Motor neuron (in vitro differentiated cells): Measurements from ENCODE around the gene SLC25A26. TPM values are rescaled to one million over a fixed set of nuclear protein-coding genes. Genes with fewer than 3 reads are reported as not detected.

ENCODE experiments used
- ATAC-seq, 8 experiments: fragments of 200-7000 bp; cut with Tn5 transposase; replicated peaks in 6 of 8; 2 replicates each; pipeline ENCODE4 v1.8.0; 2021; ENCODE audit warnings: mild to moderate bottlenecking in 8 of 8, moderate library complexity in 8 of 8
- H3K27ac ChIP-seq, 2 donors: fragments of 250-450 bp; sonication (Bioruptor Pico); 2 replicates each; pipeline ENCODE4 v1.9.0; 2021; ENCODE audit warnings: antibody characterized with exemption in 2 of 2, mild to moderate bottlenecking in 2 of 2, moderate library complexity in 1 of 2
- H3K4me1 ChIP-seq, 2 donors: fragments of 250-450 bp; sonication (Bioruptor Pico); replicated peaks in 1 of 2; 2 replicates each; pipeline ENCODE4 v1.6.1; 2021; ENCODE audit warnings: antibody characterized with exemption in 2 of 2, mild to moderate bottlenecking in 2 of 2, moderate library complexity in 1 of 2
- H3K4me3 ChIP-seq, 5 donors: fragments of 250-450 bp; sonication (Bioruptor Pico); 2 replicates each; pipeline ENCODE4 v1.9.0; 2021; ENCODE audit warnings: antibody characterized with exemption in 5 of 5, mild to moderate bottlenecking in 5 of 5, moderate library complexity in 4 of 5
- WGBS, 10 experiments: fragments of 450-650 bp; shearing (Covaris generic); methylation state at CpG; one replicate each; pipeline ENCODE4 v1.0.0; 2022; 5-methylcytosine and 5-hydroxymethylcytosine counted together
- in situ Hi-C, 9 experiments: fragments of 400-800 bp; cut with MboI; loops; one replicate each; pipeline ENCODE4 v1.15.0; 2021; ENCODE audit warnings: low sequenced_read_pairs in 9 of 9, low pct_unique_long_range_greater_than_20kb in 2 of 9; ENCODE audit not compliant: unreplicated experiment in 9 of 9
- total RNA-seq, 8 experiments: library from RNA; unstranded; fragments of 300-600 nt; gene quantifications; 2 replicates each; pipeline versions ENCODE4 v1.2.3 to v1.2.4, GENCODE V29; 2022

SLC25A26 gene
- total RNA-seq, 8 experiments from 2014 or later, result 13.7 to 26.7 (median 19.4) TPM

DNA sequence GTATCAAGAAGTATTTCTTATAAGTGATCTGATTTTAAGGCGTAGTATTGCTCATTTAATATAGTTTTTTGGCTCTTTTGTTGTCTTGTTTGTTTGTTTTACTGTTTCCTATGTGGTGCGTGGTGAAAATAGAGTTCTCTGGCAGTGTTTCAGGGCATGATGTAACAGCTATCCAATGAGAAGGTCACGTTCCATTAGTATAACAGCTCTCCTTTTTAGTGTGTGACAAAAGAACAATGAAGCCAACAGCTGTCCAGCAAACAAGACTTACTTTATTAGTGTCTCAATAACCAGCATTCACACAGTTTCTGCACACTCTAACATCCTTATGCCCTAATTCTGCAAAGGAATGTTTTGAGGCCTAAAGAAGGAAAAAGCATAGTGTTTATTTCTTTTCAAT is 127.9 kb downstream of the SLC25A26 start:
- WGBS, 10 experiments, result 39 to 100% (median 83%) methylated on average over 1 to 3 of the region's 3 CpGs; no CpG with 5 or more reads in 1 of the 10 experiments
- H3K4me3 ChIP-seq, result no peak overlapping the region
- no peak overlapping the region for H3K27ac ChIP-seq
- peak in 5 of 8 experiments; percentile 41 to 75 (median 49) for ATAC-seq
- H3K4me1 ChIP-seq, result peaks cover 0 to 9% of the 10 kb centered on the region in 2 donors
- in situ Hi-C loops, result no loop called here

DNA sequence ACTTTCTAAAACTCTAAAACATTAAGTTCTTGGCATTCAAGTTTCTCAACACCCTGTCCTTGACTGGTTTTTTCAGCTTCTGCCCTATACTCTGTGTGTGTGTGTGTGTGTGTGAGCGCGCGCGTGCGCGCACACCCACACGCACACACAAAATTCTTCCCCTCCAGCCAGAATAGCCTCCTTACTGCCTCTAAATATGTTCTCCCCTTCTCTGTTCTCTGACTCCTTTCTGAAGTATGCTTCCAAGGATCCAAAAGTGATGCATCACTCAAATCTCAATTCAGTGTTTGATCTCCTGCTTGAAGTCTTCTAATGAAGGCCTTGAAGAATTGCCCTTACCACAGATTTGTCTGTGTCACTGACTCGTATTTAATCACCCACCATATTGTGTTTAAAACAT is 129.8 kb downstream of the SLC25A26 start:
- Histone ChIP-seq H3K4me3 (no peak overlapping the region), H3K4me1 (peaks cover 0 to 14% of the 10 kb centered on the region in 2 donors), H3K27ac (no peak overlapping the region)
- no peak for ATAC-seq
- in situ Hi-C loops, result no loop called here
- 40 to 100% (median 92%) methylated on average over 1 to 8 of the region's 8 CpGs; no CpG with 5 or more reads in 2 of the 10 experiments for WGBS, 10 experiments

DNA sequence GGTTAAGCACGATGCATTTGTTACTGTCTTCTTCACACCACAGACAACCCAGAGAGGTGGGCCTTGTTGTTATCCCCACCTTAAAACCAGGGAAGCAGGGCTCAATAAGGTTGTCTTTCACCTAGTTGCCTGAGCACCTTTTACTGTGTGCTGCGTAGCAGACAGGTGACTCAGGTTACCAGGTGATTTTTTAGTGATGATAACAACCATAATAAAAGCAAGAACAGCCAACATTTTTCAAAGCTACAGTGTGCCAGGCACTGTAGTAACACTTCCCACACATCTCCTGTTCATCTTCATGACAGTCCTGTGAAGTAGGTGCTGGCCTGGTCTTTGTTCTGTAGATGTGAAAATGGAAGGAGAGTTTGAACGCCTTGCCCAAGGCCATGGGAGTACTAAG is 132.2 kb downstream of the SLC25A26 start:
- WGBS, 10 experiments, result 67 to 100% (median 100%) methylated on average over 1 to 2 of the region's 3 CpGs; no CpG with 5 or more reads in 3 of the 10 experiments
- no peak overlapping the region for H3K27ac ChIP-seq
- in situ Hi-C loops, result no loop called here
- H3K4me3 ChIP-seq, result no peak overlapping the region
- peaks cover 0 to 14% of the 10 kb centered on the region in 2 donors for H3K4me1 ChIP-seq
- ATAC-seq, result no peak

DNA sequence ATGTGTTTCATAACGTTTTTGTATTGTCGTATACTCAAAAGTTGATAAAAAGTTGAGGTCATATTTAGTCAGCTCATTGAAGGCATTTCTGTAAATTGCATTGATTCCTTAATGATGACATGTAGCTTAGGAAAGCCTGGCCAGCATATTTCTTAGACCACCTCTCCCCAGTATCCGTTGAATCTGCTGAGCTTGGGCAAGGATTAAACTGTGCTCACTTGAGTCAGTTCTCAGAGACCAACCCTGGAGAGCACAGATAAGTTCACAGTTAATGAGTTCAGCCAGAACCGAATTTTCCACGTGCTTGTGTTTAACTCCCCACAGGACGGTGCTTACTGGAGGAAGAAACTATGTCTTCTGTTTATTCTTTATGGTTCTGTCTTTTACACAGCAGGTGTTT is 132.7 kb downstream of the SLC25A26 start:
- WGBS, 10 experiments, result 40 to 100% (median 80%) methylated on average over 1 to 6 of the region's 6 CpGs
- Histone ChIP-seq H3K27ac (no peak overlapping the region), H3K4me1 (peaks cover 0 to 13% of the 10 kb centered on the region in 2 donors), H3K4me3 (no peak overlapping the region)
- in situ Hi-C loops, result no loop called here
- no peak for ATAC-seq

DNA sequence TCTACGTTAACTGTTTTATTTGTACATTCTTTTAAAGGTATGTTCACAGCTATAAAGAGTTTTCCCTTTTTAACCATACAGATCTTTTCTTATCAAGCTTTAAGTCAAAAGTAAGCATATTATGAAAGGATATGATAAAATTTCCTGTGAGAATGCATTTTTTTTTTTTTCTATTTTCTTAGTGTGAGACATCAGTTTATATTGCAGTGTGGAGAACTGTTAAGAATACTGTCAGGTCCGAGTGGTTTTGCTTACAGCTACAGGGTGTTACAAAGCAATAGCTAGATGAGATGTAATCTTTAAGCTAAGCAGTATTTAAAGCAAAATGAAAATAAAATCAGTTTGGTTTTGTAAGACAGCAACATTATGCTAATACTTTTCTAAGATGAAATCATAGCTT is 133.2 kb downstream of the SLC25A26 start:
- no peak for ATAC-seq
- Histone ChIP-seq H3K27ac (no peak overlapping the region), H3K4me3 (no peak overlapping the region), H3K4me1 (peaks cover 0 to 8% of the 10 kb centered on the region in 2 donors)
- WGBS, 10 experiments, result 80 to 100% (median 93%) methylated on average over 1 to 2 of the region's 2 CpGs; no CpG with 5 or more reads in 1 of the 10 experiments
- in situ Hi-C loops, result no loop called here

DNA sequence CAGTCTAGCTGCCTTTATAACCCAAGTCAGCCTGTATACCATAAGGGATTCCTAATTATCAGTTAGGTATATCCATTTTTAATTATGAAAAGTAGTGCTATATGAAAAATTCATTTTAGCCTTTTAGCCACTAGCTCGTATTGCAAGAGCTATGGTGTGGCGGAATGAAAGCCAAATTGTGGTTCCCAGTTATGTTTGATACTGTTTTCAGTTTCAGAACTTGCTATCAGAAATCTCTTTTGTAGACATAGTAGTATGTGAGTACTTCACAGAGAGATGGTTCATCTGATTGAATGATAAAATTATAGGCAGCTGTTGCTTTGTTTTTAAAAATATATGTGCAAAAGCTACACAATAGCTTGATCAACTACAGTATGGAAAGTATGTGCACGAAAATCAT is 134.6 kb downstream of the SLC25A26 start:
- Histone ChIP-seq H3K27ac (no peak overlapping the region), H3K4me3 (no peak overlapping the region), H3K4me1 (peaks cover 0 to 5% of the 10 kb centered on the region in 2 donors)
- WGBS, 10 experiments, result 55 to 100% (median 94%) methylated on average over 1 to 3 of the region's 3 CpGs; no CpG with 5 or more reads in 1 of the 10 experiments
- ATAC-seq, result no peak
- in situ Hi-C loops, result no loop called here

DNA sequence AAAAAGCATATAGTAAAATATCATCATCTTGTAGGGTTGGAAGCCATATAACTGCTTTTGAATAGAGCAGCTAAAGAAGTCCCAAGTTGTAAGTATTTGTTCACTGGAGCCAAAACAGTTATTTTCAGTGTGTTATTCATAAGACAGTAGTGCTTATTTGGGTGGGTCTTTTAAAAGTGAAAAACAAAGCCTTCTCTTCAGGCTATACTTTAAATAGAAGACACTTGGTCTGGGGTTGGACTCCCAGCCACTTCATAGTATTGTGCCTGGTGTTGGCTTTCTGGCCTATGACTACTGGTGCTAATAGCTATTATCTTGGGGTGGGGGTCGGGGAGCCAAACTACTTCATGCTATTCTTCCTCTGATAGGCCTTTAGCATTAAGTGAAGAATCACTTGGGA is 135.2 kb downstream of the SLC25A26 start:
- 67 to 100% (median 92%) methylated on average over 1 of the region's 1 CpG; no CpG with 5 or more reads in 5 of the 10 experiments for WGBS, 10 experiments
- peak in 1 of 8 experiments; percentile 64 for ATAC-seq
- H3K27ac ChIP-seq, result no peak overlapping the region
- H3K4me3 ChIP-seq, result no peak overlapping the region
- peaks cover 0 to 5% of the 10 kb centered on the region in 2 donors for H3K4me1 ChIP-seq
- in situ Hi-C loops, result no loop called here

DNA sequence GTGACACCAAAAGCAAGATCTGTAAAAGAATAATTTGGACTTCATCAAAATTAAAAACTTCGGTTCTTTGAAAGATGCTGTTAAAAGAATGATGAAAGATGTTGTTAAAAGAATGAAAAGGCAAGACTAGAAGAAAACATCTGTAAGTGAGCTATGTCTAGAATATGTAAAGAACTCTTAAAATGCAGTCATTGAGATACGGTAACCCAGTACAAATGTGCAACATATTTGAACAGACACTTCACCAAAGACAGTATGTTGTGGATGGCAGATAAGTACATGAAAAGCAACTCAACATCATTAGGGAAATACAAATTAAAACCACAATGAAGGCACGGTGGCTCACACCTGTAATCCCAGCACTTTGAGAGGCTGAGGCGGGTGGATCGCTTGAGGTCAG is 140.6 kb downstream of the SLC25A26 start:
- in situ Hi-C loops, result no loop called here
- no peak overlapping the region for H3K27ac ChIP-seq
- no peak for ATAC-seq
- peaks cover 4 to 20% of the 10 kb centered on the region in 2 donors for H3K4me1 ChIP-seq
- H3K4me3 ChIP-seq, result no peak overlapping the region
- WGBS, 10 experiments, result 85 to 100% (median 98%) methylated on average over 1 to 5 of the region's 5 CpGs; no CpG with 5 or more reads in 1 of the 10 experiments

DNA sequence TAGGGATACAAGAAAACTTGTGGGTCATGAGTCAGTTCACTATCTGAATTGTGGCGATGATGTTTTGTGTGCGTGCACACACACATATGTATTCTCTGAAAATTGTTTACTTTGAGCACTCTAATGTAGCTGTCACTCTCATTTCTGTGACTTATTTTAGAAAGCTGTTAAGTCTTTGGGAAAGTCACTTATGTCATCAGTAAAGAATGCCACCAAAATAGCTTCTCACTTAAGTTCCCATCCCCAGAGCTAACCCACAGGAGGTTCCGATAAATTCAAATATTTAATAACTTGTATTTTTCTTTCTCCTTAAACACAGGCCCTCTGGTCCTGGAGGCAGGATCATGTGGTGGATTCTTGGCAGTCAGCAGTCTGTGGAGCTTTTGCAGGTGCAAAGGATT is 141.7 kb downstream of the SLC25A26 start:
- 0 to 100% (median 84%) methylated on average over 1 to 3 of the region's 3 CpGs; no CpG with 5 or more reads in 2 of the 10 experiments for WGBS, 10 experiments
- Histone ChIP-seq H3K27ac (no peak overlapping the region), H3K4me1 (peaks cover 4 to 20% of the 10 kb centered on the region in 2 donors), H3K4me3 (no peak overlapping the region)
- in situ Hi-C loops, result no loop called here
- peak in 4 of 8 experiments; percentile 9 to 87 (median 48) for ATAC-seq

DNA sequence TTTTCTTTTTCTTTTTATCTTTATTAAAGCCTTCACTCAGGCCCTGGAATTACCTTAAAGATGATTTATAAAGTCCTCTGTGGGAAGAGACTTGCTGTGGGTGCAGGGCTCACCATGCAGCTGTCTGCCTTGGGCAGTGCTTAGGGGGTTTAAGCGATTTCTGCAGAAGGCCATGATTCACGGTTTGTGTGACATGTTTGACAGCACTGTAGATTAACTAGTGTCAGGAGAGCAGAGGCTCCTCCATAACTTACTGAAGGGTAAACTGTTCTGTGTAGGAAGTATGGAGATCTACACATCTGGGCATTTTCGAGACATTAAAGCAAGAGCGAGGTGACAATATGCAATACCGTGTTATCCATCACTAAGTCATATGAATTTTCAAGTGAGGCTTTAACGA is 142.3 kb downstream of the SLC25A26 start:
- Histone ChIP-seq H3K27ac (no peak overlapping the region), H3K4me1 (peaks cover 4 to 20% of the 10 kb centered on the region in 2 donors), H3K4me3 (no peak overlapping the region)
- WGBS, 10 experiments, result 14 to 93% (median 51%) methylated on average over 1 to 6 of the region's 6 CpGs; no CpG with 5 or more reads in 1 of the 10 experiments
- in situ Hi-C loops, result no loop called here
- peak in 6 of 8 experiments; percentile 72 to 100 (median 99) for ATAC-seq

DNA sequence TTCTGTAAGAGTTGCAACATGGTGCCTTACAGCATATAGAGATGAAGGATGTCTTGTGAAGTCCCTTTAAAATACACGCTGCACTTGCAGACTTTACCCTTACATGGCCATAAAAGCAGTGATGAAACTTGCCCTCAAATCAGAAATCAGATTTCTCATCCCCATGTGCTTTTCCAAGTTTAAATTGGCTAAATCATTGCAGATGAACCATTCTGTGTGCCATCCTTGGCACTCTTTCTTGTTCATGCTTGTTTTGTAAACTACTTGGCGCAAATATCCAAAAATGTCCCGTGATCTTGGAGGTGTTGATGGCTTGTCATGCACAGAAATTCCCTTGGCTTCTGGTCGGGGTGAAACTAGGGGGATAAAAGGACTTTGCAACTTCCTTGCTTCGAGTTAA is 144.3 kb downstream of the SLC25A26 start:
- WGBS, 10 experiments, result 11 to 100% (median 79%) methylated on average over 1 to 4 of the region's 5 CpGs; no CpG with 5 or more reads in 1 of the 10 experiments
- no peak for ATAC-seq
- no peak overlapping the region for H3K27ac ChIP-seq
- no peak overlapping the region for H3K4me3 ChIP-seq
- in situ Hi-C loops, result no loop called here
- H3K4me1 ChIP-seq, result peaks cover 4 to 20% of the 10 kb centered on the region in 2 donors

DNA sequence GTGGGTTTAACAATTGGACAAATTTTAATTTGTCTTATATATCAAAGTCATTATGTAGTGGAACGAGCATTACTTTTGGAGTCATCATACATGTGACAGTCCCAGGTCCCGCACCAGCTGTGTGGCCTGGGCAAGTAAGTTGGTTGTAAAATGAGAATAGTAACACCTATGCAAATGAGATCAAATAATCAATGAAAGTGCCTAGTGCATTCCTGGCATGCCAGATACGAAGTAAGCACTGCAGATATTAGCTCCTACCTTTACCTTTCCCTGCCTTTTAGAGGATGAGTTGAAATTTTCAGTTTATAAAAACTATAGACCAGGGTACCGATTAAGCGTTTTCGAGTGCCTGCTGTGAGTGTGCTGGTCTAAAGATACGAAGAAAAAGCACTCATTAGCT is 145.9 kb downstream of the SLC25A26 start:
- ATAC-seq, result no peak

DNA sequence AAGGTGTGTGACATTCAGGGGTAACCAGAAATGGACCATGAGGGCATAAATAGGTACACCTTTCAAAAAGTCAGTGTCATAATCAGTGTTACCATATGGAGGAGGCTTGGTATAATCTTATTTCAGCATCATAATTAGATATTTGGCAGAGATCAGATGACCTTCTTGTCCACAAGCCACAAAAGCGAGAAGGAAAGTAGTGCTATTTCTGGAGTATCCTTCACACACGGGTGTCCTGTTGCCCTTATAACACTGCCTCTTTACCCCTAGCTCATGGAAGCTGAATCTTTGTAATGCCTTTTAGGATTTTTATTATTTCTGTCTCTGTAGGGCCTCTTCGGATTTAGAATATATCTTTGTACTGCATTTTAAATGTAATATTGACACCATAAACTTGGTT is 147.2 kb downstream of the SLC25A26 start:
- H3K4me3 ChIP-seq, result no peak overlapping the region
- ATAC-seq, result no peak
- in situ Hi-C loops, result no loop called here
- 70 to 90% (median 85%) methylated on average over 1 to 3 of the region's 3 CpGs; no CpG with 5 or more reads in 3 of the 10 experiments for WGBS, 10 experiments
- H3K4me1 ChIP-seq, result peaks cover 4 to 13% of the 10 kb centered on the region in 2 donors
- H3K27ac ChIP-seq, result no peak overlapping the region

More for the DNA sequence above, 145.9 kb downstream of the SLC25A26 start:
- peaks cover 4 to 20% of the 10 kb centered on the region in 2 donors for H3K4me1 ChIP-seq
- H3K4me3 ChIP-seq, result no peak overlapping the region
- WGBS, 10 experiments, result 80 to 96% (median 93%) methylated on average over 2 to 7 of the region's 7 CpGs; no CpG with 5 or more reads in 1 of the 10 experiments
- in situ Hi-C loops, result no loop called here
- H3K27ac ChIP-seq, result no peak overlapping the region

DNA sequence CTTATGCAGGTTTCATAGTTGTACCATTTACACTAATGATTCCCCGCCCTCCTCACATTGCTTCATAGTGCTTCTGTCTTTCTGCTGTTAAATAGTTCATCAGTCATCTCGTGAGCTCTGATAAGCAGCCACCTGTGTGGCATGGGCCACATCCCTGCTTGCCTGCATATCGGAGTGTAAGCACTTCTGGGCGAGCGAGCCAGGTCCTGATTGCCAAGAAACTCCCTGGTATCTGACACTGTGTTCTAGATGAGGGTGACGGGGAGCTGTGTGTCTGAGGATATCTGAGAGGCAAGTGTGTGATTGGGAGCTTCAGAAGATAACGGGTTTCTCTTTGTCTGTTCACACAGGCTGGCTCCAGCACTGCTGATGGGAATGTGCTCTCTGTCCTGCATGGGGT is 149.4 kb downstream of the SLC25A26 start:
- Histone ChIP-seq H3K27ac (no peak overlapping the region), H3K4me1 (peaks cover 0 to 2% of the 10 kb centered on the region in 2 donors), H3K4me3 (no peak overlapping the region)
- no peak for ATAC-seq
- in situ Hi-C loops, result no loop called here
- WGBS, 10 experiments, result 60 to 100% (median 92%) methylated on average over 1 to 5 of the region's 7 CpGs; no CpG with 5 or more reads in 4 of the 10 experiments
